Measurements from ENCODE around the gene RTN4RL2. TPM values are rescaled to one million over a fixed set of nuclear protein-coding genes. Genes with fewer than 3 reads are reported as not detected.

Gene RTN4RL2
- total and polyA plus RNA-seq, 9 of the 15 experiments (the other 6 are each of a cell fraction or from before 2014, with no cell fraction given), result 0.06 to 1.9 (median 0.34) TPM; not detected in 4

- Histone ChIP-seq H3K4me1 (replicated peaks in 1 of 2; ENCODE audit: control insufficient read depth in 2 of 2, insufficient read depth in 2 of 2, low read length in 2 of 2) (peaks cover 6 to 16% of the 10 kb centered on the region in 2 experiments; a peak in 4 of 5 replicates), H3K9me3 (replicated peaks; ENCODE audit: control insufficient read depth, insufficient read depth, low read depth, low read length) (no peaks in the 10 kb centered on the region), H2AFZ (ENCODE audit: low read depth, low read length) (no peak overlapping the region), H3K36me3 (ENCODE audit: control insufficient read depth, insufficient read depth, low read length) (peaks cover 34% of the 10 kb centered on the region), H3K27ac (ENCODE audit: extremely low read depth, low read depth, low read length) (no peak overlapping the region), H3K9me1 (ENCODE audit: control insufficient read depth, insufficient read depth, low read length) (no peaks in the 10 kb centered on the region), H3K79me2 (ENCODE audit: control insufficient read depth, insufficient read depth, low read length) (no peaks in the 10 kb centered on the region), H3K4me3 (no peak overlapping the region), H3K27me3 (ENCODE audit: control insufficient read depth in 2 of 2, insufficient read depth in 2 of 2, low read length in 2 of 2) (no peaks in the 10 kb centered on the region), H3K9ac (ENCODE audit: insufficient read depth in 1 of 2, low read depth in 2 of 2, low read length in 2 of 2) (0 out of 4 replicates have a peak overlapping the region, but pooled peaks of 1 of the 2 experiments have one; percentile 33), H3K4me2 (ENCODE audit: insufficient read depth, low read length) (no peak overlapping the region), H4K20me1 (replicated peaks; ENCODE audit: control insufficient read depth, insufficient read depth, low read length) (peaks cover 8% of the 10 kb centered on the region; the same call in 1 of the 2 replicates)
- intact Hi-C loops (cut with micrococcal nuclease), result no loop called here
- in situ Hi-C loops (cut with MboI), result no loop called here
- ATAC-seq, result no peak
- DNase-seq (ENCODE audit: extremely low read depth in 1 of 4, low spot score in 3 of 4), result no peak
- FAIRE-seq, result no peak
- BruUV-seq (replicated peaks), result no TSS peak
- CTCF ChIA-PET (ENCODE audit: low intra/inter-chr PET ratio), result no interaction called here
- 66% methylated on average over 19 of the region's 44 CpGs for WGBS (ENCODE audit: insufficient coverage, low coverage, missing lambda C conversion rate)
- TF ChIP-seq, protein P1, sequence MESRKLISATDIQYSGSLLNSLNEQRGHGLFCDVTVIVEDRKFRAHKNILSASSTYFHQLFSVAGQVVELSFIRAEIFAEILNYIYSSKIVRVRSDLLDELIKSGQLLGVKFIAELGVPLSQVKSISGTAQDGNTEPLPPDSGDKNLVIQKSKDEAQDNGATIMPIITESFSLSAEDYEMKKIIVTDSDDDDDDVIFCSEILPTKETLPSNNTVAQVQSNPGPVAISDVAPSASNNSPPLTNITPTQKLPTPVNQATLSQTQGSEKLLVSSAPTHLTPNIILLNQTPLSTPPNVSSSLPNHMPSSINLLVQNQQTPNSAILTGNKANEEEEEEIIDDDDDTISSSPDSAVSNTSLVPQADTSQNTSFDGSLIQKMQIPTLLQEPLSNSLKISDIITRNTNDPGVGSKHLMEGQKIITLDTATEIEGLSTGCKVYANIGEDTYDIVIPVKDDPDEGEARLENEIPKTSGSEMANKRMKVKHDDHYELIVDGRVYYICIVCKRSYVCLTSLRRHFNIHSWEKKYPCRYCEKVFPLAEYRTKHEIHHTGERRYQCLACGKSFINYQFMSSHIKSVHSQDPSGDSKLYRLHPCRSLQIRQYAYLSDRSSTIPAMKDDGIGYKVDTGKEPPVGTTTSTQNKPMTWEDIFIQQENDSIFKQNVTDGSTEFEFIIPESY (CRISPR knock-in tag; IDR thresholded peaks at IDR 0.05), result peak; percentile 62; the same call in 1 of the 2 replicates
- TF ChIP-seq ARNT (IDR thresholded peaks at IDR 0.05) (no peak), POLR2H (tag; IDR thresholded peaks at IDR 0.05; ENCODE audit: low read depth) (no peak), ZBTB7A (IDR thresholded peaks at IDR 0.05; ENCODE audit: borderline replicate concordance, control insufficient read depth, low read depth, low read length) (peak; percentile 33; the same call in 1 of the 2 replicates), RBM22 (IDR thresholded peaks at IDR 0.05; ENCODE audit: low read depth, low read length, poor library complexity, severe bottlenecking) (peak; percentile 30), POLR2G (IDR thresholded peaks at IDR 0.05; ENCODE audit: low read depth, low read length) (0 out of 2 replicates have a peak, but pooled peaks have one; percentile 29)
- POLR2A ChIA-PET, result interaction anchor here (0.9 to 1.0 kb wide), 3 partner anchors 9 to 16 kb away, joined by 3 to 4 read pairs (median 4); no protein-coding TSS in a partner anchor
Observed at GRCh38 chr11:57481915-57482781, 21.8 kb downstream of the RTN4RL2 start.
